Endothelial cell of umbilical vein (primary cell): ENCODE results near the gene KCNMA1. TPM values are rescaled to one million over a fixed set of nuclear protein-coding genes. Genes with fewer than 3 reads are reported as not detected.

Experiments
- BruUV-seq: library from RNA; stranded (reverse); fragments of 400-500 nt; replicated peaks from 2 replicates; lab custom pipeline; 2021; lab: Mats Ljungman, UMichigan
- CTCF ChIA-PET: fragments of 300-600, 350-600 bp; sonication (Branson Sonifier 250); formaldehyde crosslinking; loops from one replicate; lab custom pipeline; 2021; ENCODE audit warnings: antibody characterized with exemption, inconsistent platforms; lab: Charles Lee
- POLR2A ChIA-PET: fragments of 300-600, 350-600 bp; sonication (Branson Sonifier 250); formaldehyde crosslinking; loops from one replicate; lab custom pipeline; 2021; ENCODE audit warnings: antibody characterized with exemption, inconsistent platforms; lab: Charles Lee
- DNase-seq: peaks from one replicate; pipeline ENCODE4 v3.0.0-alpha.2; 2011; ENCODE audit warnings: low read depth, low spot score
- FAIRE-seq: peaks from 2 replicates; lab custom pipeline; 2011; peaks lifted over from hg19 to GRCh38; lab: Jason Lieb, UNC
- H2AFZ ChIP-seq: 2 replicates; pipeline ENCODE4 v1.6.0; 2012; ENCODE audit warnings: low read depth, low read length, control low read depth, inconsistent platforms
- H3K27ac ChIP-seq: 2 replicates; pipeline ENCODE4 v1.5.1; 2011; ENCODE audit warnings: low read depth, mild to moderate bottlenecking, control low read depth, low read length, moderate library complexity; ENCODE audit not compliant: insufficient read depth
- H3K27me3 ChIP-seq, 2 experiments: 2 replicates each; pipeline versions ENCODE4 v1.6.0 to v1.6.1; 2011; ENCODE audit warnings: low read length in 2 of 2, mixed read lengths in 1 of 2; ENCODE audit not compliant: control insufficient read depth in 2 of 2, insufficient read depth in 2 of 2
- H3K36me3 ChIP-seq, 2 experiments: 2 replicates in 1 of 2; 3 replicates in 1 of 2; pipeline ENCODE4 v1.5.1; 2011; ENCODE audit warnings: low read length in 2 of 2, mild to moderate bottlenecking in 1 of 2, moderate library complexity in 1 of 2; ENCODE audit not compliant: control insufficient read depth in 2 of 2, insufficient read depth in 2 of 2; ENCODE audit errors: extremely low read depth in 1 of 2
- H3K4me1 ChIP-seq: 3 replicates; pipeline ENCODE4 v1.5.1; 2011; ENCODE audit warnings: mild to moderate bottlenecking, low read length; ENCODE audit not compliant: control insufficient read depth, insufficient read depth; ENCODE audit errors: extremely low read depth
- H3K4me2 ChIP-seq: 2 replicates; pipeline ENCODE4 v1.6.1; 2011; ENCODE audit warnings: low read length, control low read depth, mixed read lengths; ENCODE audit not compliant: insufficient read depth
- H3K4me3 ChIP-seq, 3 experiments: fragments of 200-600 bp in 1 of 3; sonication (generic), shearing (Covaris generic) in 1 of 3; replicated peaks in 1 of 3; 2 replicates each; pipeline ENCODE4 v1.5.1; 2011 to 2016; ENCODE audit warnings: control low read depth in 3 of 3, low read length in 3 of 3, mild to moderate bottlenecking in 2 of 3, inconsistent platforms in 1 of 3, low read depth in 1 of 3, moderate library complexity in 1 of 3; ENCODE audit not compliant: insufficient read depth in 1 of 3
- H3K79me2 ChIP-seq: 2 replicates; pipeline ENCODE4 v1.6.0; 2012; ENCODE audit warnings: low read length, inconsistent platforms; ENCODE audit not compliant: control insufficient read depth, insufficient read depth
- H3K9ac ChIP-seq: replicated peaks from 2 replicates; pipeline ENCODE3; 2011; ENCODE audit warnings: low read length, control low read depth; ENCODE audit not compliant: insufficient read depth; ENCODE audit errors: extremely low read depth
- H3K9me1 ChIP-seq: replicated peaks from 3 replicates; pipeline ENCODE4 v1.6.0; 2011; ENCODE audit warnings: mild to moderate bottlenecking, low read length; ENCODE audit not compliant: control insufficient read depth, insufficient read depth; ENCODE audit errors: extremely low read depth
- H3K9me3 ChIP-seq: replicated peaks from 2 replicates; pipeline ENCODE4 v1.5.1; 2012; ENCODE audit warnings: low read length, inconsistent platforms; ENCODE audit not compliant: control insufficient read depth, insufficient read depth
- H4K20me1 ChIP-seq: replicated peaks from 2 replicates; pipeline ENCODE3; 2011; ENCODE audit warnings: mild to moderate bottlenecking, low read length; ENCODE audit not compliant: control insufficient read depth, insufficient read depth; ENCODE audit errors: extremely low read depth
- CTCF ChIP-seq, 2 donors: IDR thresholded peaks; 1 replicate in 1 of 2; 2 replicates in 1 of 2; pipeline ENCODE4 v1.5.1; 2011; ENCODE audit warnings: low read length in 2 of 2, mild to moderate bottlenecking in 2 of 2, moderate library complexity in 2 of 2, control low read depth in 1 of 2, inconsistent platforms in 1 of 2, low read depth in 1 of 2; ENCODE audit not compliant: insufficient read depth in 1 of 2; ENCODE audit errors: extremely low read depth in 1 of 2
- EZH2 ChIP-seq: IDR thresholded peaks from 2 replicates; pipeline ENCODE4 v1.6.1; 2012; ENCODE audit warnings: borderline replicate concordance, low read depth, mild to moderate bottlenecking, moderate library complexity, low read length, inconsistent platforms; ENCODE audit not compliant: severe bottlenecking
- FOS ChIP-seq: IDR thresholded peaks from 2 replicates; pipeline ENCODE4 v1.6.1; 2011; ENCODE audit warnings: mild to moderate bottlenecking, low read length, moderate library complexity, borderline replicate concordance; ENCODE audit not compliant: insufficient read depth
- GATA2 ChIP-seq: IDR thresholded peaks from 2 replicates; pipeline ENCODE4 v1.7.0; 2011; ENCODE audit warnings: low read depth, mild to moderate bottlenecking, moderate library complexity, mixed read lengths, low read length; ENCODE audit not compliant: insufficient read length, insufficient read depth
- MYC ChIP-seq: IDR thresholded peaks from one replicate; pipeline ENCODE4 v1.6.1; 2011; ENCODE audit warnings: mild to moderate bottlenecking, low read depth, low read length
- POLR2A ChIP-seq: IDR thresholded peaks from 2 replicates; pipeline ENCODE4 v1.6.1; 2012; ENCODE audit warnings: low read depth, mild to moderate bottlenecking, control low read depth, low read length
- dilution Hi-C: fragments of 300-500 bp; cut with MboI; formaldehyde crosslinking; loops from one replicate; pipeline ENCODE4 v1.15.0; 2019; ENCODE audit warnings: low sequenced_read_pairs; ENCODE audit not compliant: extremely low pct_ligation_motif_present
- intact Hi-C: fragments of 100-400 bp; cut with micrococcal nuclease; formaldehyde crosslinking; loops from one replicate; pipeline ENCODE4 v1.10.0; 2022
- polyA plus RNA-seq, 4 experiments: library from polyadenylated mRNA; depleted of rRNA in 3 of 4; stranded (reverse) in 3 of 4; unstranded in 1 of 4; fragments of >200 nt; gene quantifications; 2 replicates each; pipeline versions ENCODE4 v1.2.1 to v1.2.3, GENCODE V29; 2011 to 2012; ENCODE audit warnings: missing spikeins in 1 of 4
- total RNA-seq: library from RNA; stranded (reverse); gene quantifications from 2 replicates; pipeline ENCODE4 v1.2.3, GENCODE V29; 2021

The KCNMA1 gene
- total and polyA plus RNA-seq, 2 donors (not counting 3 experiments of a cell fraction or from before 2014, with no cell fraction given): 0.10 to 0.82 TPM

GRCh38 chr10:77452952-77453564 lies 184.6 kb downstream of the KCNMA1 start:
- intact Hi-C loops: no loop called here

More at GRCh38 chr10:77452952-77453564, 184.6 kb downstream of the KCNMA1 start:
- FAIRE-seq: no peak
- Histone ChIP-seq H3K36me3 (no peaks in the 10 kb centered on the region), H3K27ac (no peak overlapping the region), H3K9me3 (no peaks in the 10 kb centered on the region), H3K9ac (no peak overlapping the region), H3K9me1 (no peaks in the 10 kb centered on the region), H4K20me1 (no peaks in the 10 kb centered on the region), H2AFZ (no peak overlapping the region), H3K4me1 (no peaks in the 10 kb centered on the region), H3K4me3 (no peak overlapping the region), H3K27me3 (no peaks in the 10 kb centered on the region), H3K79me2 (no peaks in the 10 kb centered on the region), H3K4me2 (no peak overlapping the region)
- ChIA-PET POLR2A (no interaction called here), CTCF (no interaction called here)
- no TSS peak for BruUV-seq
- no peak for DNase-seq
- no peak for TF ChIP-seq FOS
- no peak for TF ChIP-seq POLR2A
- TF ChIP-seq GATA2: no peak
- TF ChIP-seq EZH2: no peak
- TF ChIP-seq MYC: no peak
- no peak for TF ChIP-seq CTCF (IDR thresholded peaks at IDR 0.05; ENCODE audit: extremely low read depth in 1 of 2, insufficient read depth in 1 of 2, low read depth in 1 of 2, low read length in 2 of 2)
- dilution Hi-C loops: no loop called here
